Endothelial cell (in vitro differentiated cells): ENCODE results near the gene FANCL. TPM values are rescaled to one million over a fixed set of nuclear protein-coding genes. Genes with fewer than 3 reads are reported as not detected.

ENCODE experiments used
- DNase-seq: peaks from one replicate; pipeline ENCODE4 v3.0.0; 2021; ENCODE audit warnings: low spot score
- H3K27ac Mint-ChIP-seq: one replicate; pipeline ENCODE4 v1.8.0; 2021; ENCODE audit warnings: mixed read lengths, inconsistent platforms; ENCODE audit not compliant: unreplicated experiment
- H3K27me3 Mint-ChIP-seq: one replicate; pipeline ENCODE4 v1.8.0; 2021; ENCODE audit warnings: mild to moderate bottlenecking, moderate library complexity, mixed read lengths, inconsistent platforms; ENCODE audit not compliant: unreplicated experiment
- H3K36me3 Mint-ChIP-seq: one replicate; pipeline ENCODE4 v1.8.0; 2021; ENCODE audit warnings: mild to moderate bottlenecking, low read depth, mixed read lengths, inconsistent platforms; ENCODE audit not compliant: unreplicated experiment
- H3K4me1 Mint-ChIP-seq: one replicate; pipeline ENCODE4 v1.8.0; 2021; ENCODE audit warnings: mild to moderate bottlenecking, mixed read lengths, inconsistent platforms; ENCODE audit not compliant: unreplicated experiment
- H3K4me3 Mint-ChIP-seq: one replicate; pipeline ENCODE4 v1.8.0; 2021; ENCODE audit warnings: mild to moderate bottlenecking, mixed read lengths, inconsistent platforms; ENCODE audit not compliant: unreplicated experiment
- H3K9me3 Mint-ChIP-seq: one replicate; pipeline ENCODE4 v1.8.0; 2021; ENCODE audit warnings: mixed read lengths, inconsistent platforms; ENCODE audit not compliant: unreplicated experiment
- CTCF ChIP-seq: fragments of 200-600 bp; sonication (generic); IDR thresholded peaks from one replicate; pipeline ENCODE4 v1.5.0; 2021; ENCODE audit warnings: antibody characterized with exemption; ENCODE audit not compliant: unreplicated experiment
- total RNA-seq: library from RNA; stranded (reverse); fragmentation: NEBNext Ultra II Directional; extraction: Animal tissue kit (Norgen Biotek cat#: 25700); gene quantifications from one replicate; pipeline ENCODE4 v1.2.1, GENCODE V29; 2021; ENCODE audit not compliant: unreplicated experiment

FANCL gene
- total RNA-seq, 1 donor from 2014 or later, result 20.0 TPM

- H3K4me1 Mint-ChIP-seq, result no peaks in the 10 kb centered on the region
- no peaks in the 10 kb centered on the region for H3K27me3 Mint-ChIP-seq
- no peak for TF ChIP-seq CTCF
- no peak overlapping the region for H3K27ac Mint-ChIP-seq
- H3K36me3 Mint-ChIP-seq, result no peaks in the 10 kb centered on the region
- H3K4me3 Mint-ChIP-seq, result no peak overlapping the region
- no peak for DNase-seq
- no peaks in the 10 kb centered on the region for H3K9me3 Mint-ChIP-seq
These were observed 109.7 kb downstream of the FANCL start for GRCh38 chr2:58131191-58132011.

- no peaks in the 10 kb centered on the region for H3K9me3 Mint-ChIP-seq
- no peak overlapping the region for H3K27ac Mint-ChIP-seq
- DNase-seq, result no peak
- no peak overlapping the region for H3K4me3 Mint-ChIP-seq
- H3K27me3 Mint-ChIP-seq, result no peaks in the 10 kb centered on the region
- TF ChIP-seq CTCF, result no peak
- no peaks in the 10 kb centered on the region for H3K4me1 Mint-ChIP-seq
- H3K36me3 Mint-ChIP-seq, result no peaks in the 10 kb centered on the region
These were observed 110.9 kb downstream of the FANCL start for GRCh38 chr2:58130238-58130637.

GRCh38 chr2:58127111-58127510, 114.0 kb downstream of the FANCL start:
- no peak for DNase-seq
- TF ChIP-seq CTCF, result no peak
- Mint-ChIP-seq H3K36me3 (no peaks in the 10 kb centered on the region), H3K27me3 (no peaks in the 10 kb centered on the region), H3K4me1 (peaks cover 3% of the 10 kb centered on the region), H3K9me3 (no peaks in the 10 kb centered on the region), H3K4me3 (no peak overlapping the region), H3K27ac (no peak overlapping the region)

- peaks cover 6% of the 10 kb centered on the region for H3K36me3 Mint-ChIP-seq
- H3K4me3 Mint-ChIP-seq, result no peak overlapping the region
- no peak for DNase-seq
- peaks cover 3% of the 10 kb centered on the region for H3K4me1 Mint-ChIP-seq
- no peak overlapping the region for H3K27ac Mint-ChIP-seq
- H3K9me3 Mint-ChIP-seq, result no peaks in the 10 kb centered on the region
- TF ChIP-seq CTCF, result no peak
- H3K27me3 Mint-ChIP-seq, result peaks cover 2% of the 10 kb centered on the region
These were observed 118.6 kb downstream of the FANCL start for GRCh38 chr2:58122540-58122939.

- H3K4me3 Mint-ChIP-seq, result no peak overlapping the region
- peaks cover 3% of the 10 kb centered on the region for H3K4me1 Mint-ChIP-seq
- TF ChIP-seq CTCF, result no peak
- peaks cover 11% of the 10 kb centered on the region for H3K36me3 Mint-ChIP-seq
- H3K27me3 Mint-ChIP-seq, result peaks cover 3% of the 10 kb centered on the region
- DNase-seq, result no peak
- no peaks in the 10 kb centered on the region for H3K9me3 Mint-ChIP-seq
- no peak overlapping the region for H3K27ac Mint-ChIP-seq
These were observed 119.1 kb downstream of the FANCL start for GRCh38 chr2:58122040-58122439.
